Mesenchymal stem cell (in vitro differentiated cells and primary cell): ENCODE measurements around the gene ADGRV1.
A peak's percentile ranks its signal among the peaks of the same experiment; 100 is the strongest.

Experiments used
- DNase-seq: peaks from one replicate; pipeline ENCODE4 v3.0.0-alpha.2; 2013
- H2AFZ ChIP-seq: one replicate; pipeline ENCODE4 v1.6.1; 2013; ENCODE audit warnings: low read depth, mild to moderate bottlenecking, control low read depth, inconsistent platforms, low read length, moderate library complexity
- H2AK5ac ChIP-seq: 2 replicates; pipeline ENCODE4 v1.6.1; 2013; ENCODE audit warnings: low read length, moderate library complexity, mild to moderate bottlenecking, inconsistent platforms; ENCODE audit not compliant: severe bottlenecking
- H2BK120ac ChIP-seq: one replicate; pipeline ENCODE4 v1.6.1; 2013; ENCODE audit warnings: low read depth, mild to moderate bottlenecking, inconsistent platforms, low read length, moderate library complexity
- H2BK12ac ChIP-seq, 2 experiments: one replicate each; pipeline ENCODE4 v1.6.1; 2013; ENCODE audit warnings: inconsistent platforms in 2 of 2, low read length in 2 of 2, mild to moderate bottlenecking in 2 of 2, moderate library complexity in 2 of 2, control low read depth in 1 of 2
- H2BK15ac ChIP-seq: one replicate; pipeline ENCODE4 v1.6.1; 2013; ENCODE audit warnings: mild to moderate bottlenecking, low read depth, inconsistent platforms; ENCODE audit not compliant: poor library complexity, severe bottlenecking
- H2BK5ac ChIP-seq: 2 replicates; pipeline ENCODE4 v1.6.1; 2013; ENCODE audit warnings: low read depth, mild to moderate bottlenecking, low read length, control low read depth, inconsistent platforms; ENCODE audit not compliant: poor library complexity, severe bottlenecking
- H3K14ac ChIP-seq, 2 experiments: one replicate each; pipeline ENCODE4 v1.6.1; 2013; ENCODE audit warnings: inconsistent platforms in 2 of 2, low read length in 2 of 2, control low read depth in 1 of 2, mild to moderate bottlenecking in 1 of 2, moderate library complexity in 1 of 2
- H3K18ac ChIP-seq, 2 experiments: one replicate each; pipeline ENCODE4 v1.6.1; 2013; ENCODE audit warnings: inconsistent platforms in 2 of 2, low read length in 2 of 2, control low read depth in 1 of 2, low read depth in 1 of 2, mild to moderate bottlenecking in 1 of 2
- H3K23ac ChIP-seq, 2 experiments: one replicate each; pipeline ENCODE4 v1.6.1; 2013; ENCODE audit warnings: inconsistent platforms in 2 of 2, low read length in 2 of 2, mild to moderate bottlenecking in 2 of 2, moderate library complexity in 2 of 2, control low read depth in 1 of 2
- H3K27ac ChIP-seq: 2 replicates; pipeline ENCODE4 v1.5.1; 2013; ENCODE audit warnings: mild to moderate bottlenecking, moderate library complexity, low read length, control low read depth, inconsistent platforms; ENCODE audit not compliant: poor library complexity, severe bottlenecking
- H3K27me3 ChIP-seq, 2 experiments: 2 replicates each; pipeline versions ENCODE4 v1.6.1 to v1.7.0; 2013; ENCODE audit warnings: low read length in 2 of 2, mild to moderate bottlenecking in 2 of 2, moderate library complexity in 2 of 2, control low read depth in 1 of 2, inconsistent platforms in 1 of 2; ENCODE audit not compliant: control insufficient read depth in 1 of 2, insufficient read depth in 1 of 2
- H3K36me3 ChIP-seq, 2 experiments: 2 replicates each; pipeline versions ENCODE4 v1.6.1 to v1.7.0; 2013; ENCODE audit warnings: low read length in 2 of 2, control low read depth in 1 of 2, inconsistent platforms in 1 of 2, low read depth in 1 of 2, mild to moderate bottlenecking in 1 of 2; ENCODE audit not compliant: insufficient read depth in 2 of 2, control insufficient read depth in 1 of 2
- H3K4ac ChIP-seq, 2 experiments: one replicate each; pipeline ENCODE4 v1.6.1; 2013; ENCODE audit warnings: inconsistent platforms in 2 of 2, low read length in 2 of 2, mild to moderate bottlenecking in 2 of 2, moderate library complexity in 2 of 2, control low read depth in 1 of 2, low read depth in 1 of 2
- H3K4me1 ChIP-seq: 2 replicates; pipeline ENCODE4 v1.6.1; 2013; ENCODE audit warnings: low read depth, low read length, control low read depth; ENCODE audit not compliant: control insufficient read depth, insufficient read depth
- H3K4me2 ChIP-seq: 2 replicates; pipeline ENCODE4 v1.6.1; 2013; ENCODE audit warnings: low read length, mild to moderate bottlenecking, inconsistent platforms; ENCODE audit not compliant: poor library complexity, severe bottlenecking
- H3K4me3 ChIP-seq, 2 experiments: 2 replicates each; pipeline versions ENCODE4 v1.5.1 to v1.7.0; 2013; ENCODE audit warnings: low read length in 2 of 2, mild to moderate bottlenecking in 2 of 2, control low read depth in 1 of 2, low read depth in 1 of 2; ENCODE audit not compliant: insufficient read depth in 1 of 2
- H3K79me1 ChIP-seq: replicated peaks from 2 replicates; pipeline ENCODE4 v1.6.1; 2013; ENCODE audit warnings: mild to moderate bottlenecking, control low read depth, low read length, inconsistent platforms; ENCODE audit not compliant: poor library complexity, severe bottlenecking
- H3K9ac ChIP-seq: 2 replicates; pipeline ENCODE4 v1.7.0; 2013; ENCODE audit warnings: mild to moderate bottlenecking, low read length, moderate library complexity
- H3K9me3 ChIP-seq: 2 replicates; pipeline ENCODE4 v1.7.0; 2013; ENCODE audit warnings: mild to moderate bottlenecking, low read length; ENCODE audit not compliant: control insufficient read depth
- H4K8ac ChIP-seq: one replicate; pipeline ENCODE4 v1.6.1; 2013; ENCODE audit warnings: inconsistent platforms, mild to moderate bottlenecking, low read length, moderate library complexity
- H4K91ac ChIP-seq: one replicate; pipeline ENCODE4 v1.6.1; 2013; ENCODE audit warnings: mild to moderate bottlenecking, low read length, inconsistent platforms
- WGBS: methylation state at CpG from one replicate; pipeline ENCODE4 v1.1.7; 2013; ENCODE audit warnings: mixed read lengths; 5-methylcytosine and 5-hydroxymethylcytosine counted together

Gene ADGRV1

DNA sequence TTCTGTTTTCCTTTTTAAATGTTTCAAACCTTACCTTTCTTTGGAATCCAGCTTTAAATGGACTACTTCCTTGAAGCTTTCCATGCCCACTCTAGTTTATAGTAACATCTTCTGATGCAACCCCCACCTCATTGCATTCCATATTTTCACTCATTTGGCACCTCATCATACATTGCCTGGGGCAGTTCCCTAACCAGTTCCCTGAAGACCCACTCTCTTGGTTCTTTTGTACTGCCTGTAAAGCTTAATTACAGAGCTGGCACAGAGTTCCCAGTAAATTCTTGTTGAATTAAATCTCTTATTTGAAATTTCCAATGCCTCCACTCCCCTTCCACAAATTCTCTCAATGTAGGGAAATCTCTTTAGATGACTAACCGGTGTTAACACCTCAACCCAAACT is 567.3 kb downstream of the ADGRV1 start:
- Histone ChIP-seq H2BK15ac (no peak overlapping the region), H3K27ac (no peak overlapping the region), H3K9me3 (no peaks in the 10 kb centered on the region), H3K9ac (no peak overlapping the region), H2AK5ac (no peak overlapping the region), H3K14ac (no peak overlapping the region), H3K18ac (no peak overlapping the region), H2BK120ac (no peak overlapping the region), H3K4me1 (peaks cover 4% of the 10 kb centered on the region), H2BK12ac (no peak overlapping the region), H3K4me3 (no peak overlapping the region), H2AFZ (no peak overlapping the region), H3K36me3 (no peaks in the 10 kb centered on the region), H3K79me1 (no peaks in the 10 kb centered on the region), H3K4ac (no peak overlapping the region), H3K23ac (no peak overlapping the region), H2BK5ac (no peak overlapping the region), H3K4me2 (no peak overlapping the region), H4K91ac (no peak overlapping the region), H3K27me3 (no peaks in the 10 kb centered on the region), H4K8ac (no peak overlapping the region)
- DNase-seq: no peak
- WGBS: 100% methylated on average over 1 of the region's 1 CpG

DNA sequence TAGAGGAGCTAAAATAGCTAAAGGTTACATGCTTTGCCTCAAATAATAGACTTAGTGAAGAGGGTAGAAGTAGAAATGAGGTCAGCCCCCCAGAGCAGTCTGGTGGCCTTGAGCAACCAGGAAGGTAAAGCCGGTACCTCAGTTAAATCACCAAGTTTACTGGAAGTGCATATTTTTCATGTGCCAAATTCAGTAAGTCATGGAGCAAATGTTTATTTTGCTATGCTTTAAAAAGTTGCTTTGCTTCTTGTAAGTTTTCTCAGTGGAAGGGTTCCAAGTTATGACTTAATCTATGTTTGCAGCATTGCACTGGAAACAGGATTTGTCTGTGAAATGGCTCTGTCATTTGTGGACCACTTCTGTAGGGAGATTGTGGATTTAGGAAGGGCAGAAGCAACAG is 567.9 kb downstream of the ADGRV1 start:
- Histone ChIP-seq H3K9ac (no peak overlapping the region), H3K4me2 (no peak overlapping the region), H2AFZ (no peak overlapping the region), H3K79me1 (no peaks in the 10 kb centered on the region), H3K4me3 (no peak overlapping the region), H3K9me3 (no peaks in the 10 kb centered on the region), H3K4ac (no peak overlapping the region), H2BK5ac (no peak overlapping the region), H3K27me3 (no peaks in the 10 kb centered on the region), H2BK120ac (no peak overlapping the region), H3K27ac (peak overlapping the region; percentile 36), H2BK12ac (no peak overlapping the region), H3K14ac (no peak overlapping the region), H3K23ac (no peak overlapping the region), H2AK5ac (no peak overlapping the region), H3K18ac (peak overlapping the region in 1 of 2 experiments; percentile 40), H2BK15ac (no peak overlapping the region), H4K91ac (no peak overlapping the region), H3K4me1 (peaks cover 4% of the 10 kb centered on the region), H4K8ac (no peak overlapping the region), H3K36me3 (no peaks in the 10 kb centered on the region)
- 49% methylated on average over 1 of the region's 1 CpG for WGBS
- peak; percentile 56 for DNase-seq

DNA sequence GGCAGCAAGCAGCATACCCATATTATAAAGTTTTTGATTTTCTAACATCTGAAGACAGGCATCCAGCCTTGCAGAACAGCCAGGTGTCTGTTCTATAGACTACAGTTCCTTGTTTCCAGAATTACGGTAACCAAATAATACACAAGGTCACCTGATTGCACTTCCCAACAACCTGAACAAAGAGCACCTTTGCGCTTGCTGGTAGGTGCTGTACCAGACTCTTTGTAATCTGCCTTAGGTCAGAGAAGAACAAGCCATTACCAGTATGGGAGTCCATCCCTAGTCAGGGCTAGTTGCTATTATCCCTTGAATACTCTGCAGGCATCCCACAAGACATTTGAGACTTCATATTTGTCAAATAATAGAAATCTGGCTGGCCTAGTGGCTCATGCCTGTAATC is 568.3 kb downstream of the ADGRV1 start:
- no peaks in the 10 kb centered on the region for H3K9me3 ChIP-seq
- H3K9ac ChIP-seq: no peak overlapping the region
- no peak overlapping the region for H2AK5ac ChIP-seq
- peak overlapping the region; percentile 40 to 46 for H3K18ac ChIP-seq
- no peak for DNase-seq
- H3K4ac ChIP-seq: no peak overlapping the region
- H2BK120ac ChIP-seq: no peak overlapping the region
- H3K27ac ChIP-seq: no peak overlapping the region
- H3K79me1 ChIP-seq: no peaks in the 10 kb centered on the region
- H2BK5ac ChIP-seq: no peak overlapping the region
- no peak overlapping the region for H3K14ac ChIP-seq
- H2AFZ ChIP-seq: no peak overlapping the region
- no peak overlapping the region for H4K91ac ChIP-seq
- no peak overlapping the region for H3K23ac ChIP-seq
- no peak overlapping the region for H3K4me2 ChIP-seq
- 100% methylated on average over 2 of the region's 2 CpGs for WGBS
- H2BK15ac ChIP-seq: no peak overlapping the region
- no peak overlapping the region for H2BK12ac ChIP-seq
- H3K36me3 ChIP-seq: no peaks in the 10 kb centered on the region
- H3K4me1 ChIP-seq: peaks cover 4% of the 10 kb centered on the region
- H3K4me3 ChIP-seq: no peak overlapping the region
- H3K27me3 ChIP-seq: no peaks in the 10 kb centered on the region
- H4K8ac ChIP-seq: no peak overlapping the region

- no peaks in the 10 kb centered on the region for H3K36me3 ChIP-seq
- no peak overlapping the region for H2BK5ac ChIP-seq
- no peak overlapping the region for H2BK120ac ChIP-seq
- no peak overlapping the region for H2BK15ac ChIP-seq
- no peak overlapping the region for H3K27ac ChIP-seq
- 95% methylated on average over 1 of the region's 1 CpG for WGBS
- no peaks in the 10 kb centered on the region for H3K9me3 ChIP-seq
- H3K4me3 ChIP-seq: no peak overlapping the region
- no peaks in the 10 kb centered on the region for H3K27me3 ChIP-seq
- H3K4ac ChIP-seq: peak overlapping the region in 1 of 2 experiments; percentile 29
- no peak overlapping the region for H2BK12ac ChIP-seq
- H2AK5ac ChIP-seq: no peak overlapping the region
- DNase-seq: no peak
- no peak overlapping the region for H3K4me2 ChIP-seq
- H4K8ac ChIP-seq: no peak overlapping the region
- no peak overlapping the region for H3K18ac ChIP-seq
- peak overlapping the region; percentile 22 for H3K9ac ChIP-seq
- no peak overlapping the region for H3K23ac ChIP-seq
- H3K14ac ChIP-seq: no peak overlapping the region
- H4K91ac ChIP-seq: no peak overlapping the region
- no peaks in the 10 kb centered on the region for H3K79me1 ChIP-seq
- H2AFZ ChIP-seq: no peak overlapping the region
- H3K4me1 ChIP-seq: peaks cover 4% of the 10 kb centered on the region
These were observed 569.0 kb downstream of the ADGRV1 start for GRCh38 chr5:91127456-91128081.
